SK-N-SH treated with all-trans-retinoic acid at 6 μM for 48 hours (cell line): ENCODE results near the gene SLC22A12.

Experiments used
- ATAC-seq: fragments of 200-7000 bp; cut with Tn5 transposase; 3 replicates; pipeline ENCODE4 v1.9.1; 2020; ENCODE audit warnings: mild to moderate bottlenecking, moderate library complexity
- ARNTL ChIP-seq: fragments of 450-650 bp; formaldehyde crosslinking; IDR thresholded peaks from 2 replicates; pipeline ENCODE4 v1.5.0; 2020; ENCODE audit warnings: low read depth, mild to moderate bottlenecking, moderate library complexity, borderline replicate concordance
- BACH2 ChIP-seq: fragments of 250-450 bp; sonication (Bioruptor Pico); IDR thresholded peaks from 2 replicates; pipeline ENCODE4 v1.9.0; 2021; ENCODE audit warnings: mild to moderate bottlenecking, borderline replicate concordance
- CSDC2 ChIP-seq: fragments of 250-450 bp; sonication (Bioruptor Pico); IDR thresholded peaks from 2 replicates; pipeline ENCODE4 v1.5.0; 2020; ENCODE audit warnings: mild to moderate bottlenecking, moderate library complexity
- ESRRG ChIP-seq: fragments of 250-450 bp; sonication (Bioruptor Pico); IDR thresholded peaks from 2 replicates; pipeline ENCODE4 v1.6.1; 2021; ENCODE audit warnings: mild to moderate bottlenecking
- GLIS3 ChIP-seq: fragments of 250-450 bp; sonication (Bioruptor Pico); IDR thresholded peaks from 2 replicates; pipeline ENCODE4 v1.5.0; 2020; ENCODE audit warnings: mild to moderate bottlenecking, moderate library complexity
- ISL1 ChIP-seq: fragments of 250-450 bp; sonication (Bioruptor Pico); IDR thresholded peaks from 2 replicates; pipeline ENCODE4 v2.1.2; 2022; ENCODE audit warnings: mild to moderate bottlenecking, moderate library complexity
- OSR1 ChIP-seq: fragments of 250-450 bp; sonication (Bioruptor Pico); IDR thresholded peaks from 2 replicates; pipeline ENCODE4 v1.8.0; 2022; ENCODE audit warnings: moderate library complexity, mild to moderate bottlenecking, inconsistent platforms
- PPARA ChIP-seq: fragments of 250-450 bp; sonication (Bioruptor Pico); IDR thresholded peaks from 2 replicates; pipeline ENCODE4 v1.5.0; 2020; ENCODE audit warnings: mild to moderate bottlenecking, borderline replicate concordance
- RARB ChIP-seq: fragments of 250-450 bp; sonication (Bioruptor Pico); IDR thresholded peaks from 2 replicates; pipeline ENCODE4 v1.8.0; 2021; ENCODE audit warnings: mild to moderate bottlenecking, moderate library complexity
- TCF4 ChIP-seq: fragments of 250-450 bp; sonication (Bioruptor Pico); IDR thresholded peaks from 2 replicates; pipeline ENCODE4 v1.8.0; 2021; ENCODE audit warnings: mild to moderate bottlenecking, moderate library complexity, borderline replicate concordance
- ZFP30 ChIP-seq: fragments of 450-650 bp; formaldehyde crosslinking; IDR thresholded peaks from 2 replicates; pipeline ENCODE4 v1.5.0; 2022; ENCODE audit warnings: mild to moderate bottlenecking, moderate library complexity
- ZNF565 ChIP-seq: fragments of 450-650 bp; formaldehyde crosslinking; conservative IDR thresholded peaks from 2 replicates; pipeline ENCODE4 v1.5.0; 2020; ENCODE audit warnings: low read depth, mild to moderate bottlenecking, moderate library complexity
- ZNF8 ChIP-seq: fragments of 450-650 bp; formaldehyde crosslinking; IDR thresholded peaks from 2 replicates; pipeline ENCODE4 v1.5.0; 2020; ENCODE audit warnings: mild to moderate bottlenecking, moderate library complexity
- TF ChIP-seq, protein P1 (sequence below): fragments of 250-450 bp; sonication (Bioruptor Pico); IDR thresholded peaks from 2 replicates; pipeline ENCODE4 v1.5.1; 2021; ENCODE audit warnings: mild to moderate bottlenecking, moderate library complexity
- TF ChIP-seq, protein P2 (sequence below): fragments of 250-450 bp; sonication (Bioruptor Pico); IDR thresholded peaks from 2 replicates; pipeline ENCODE4 v1.5.0; 2020; ENCODE audit warnings: mild to moderate bottlenecking, moderate library complexity
- TF ChIP-seq, protein P3 (sequence below): fragments of 250-450 bp; sonication (Bioruptor Pico); IDR thresholded peaks from 2 replicates; pipeline ENCODE4 v1.5.1; 2020; ENCODE audit warnings: low read depth, mild to moderate bottlenecking, moderate library complexity

The SLC22A12 gene

DNA sequence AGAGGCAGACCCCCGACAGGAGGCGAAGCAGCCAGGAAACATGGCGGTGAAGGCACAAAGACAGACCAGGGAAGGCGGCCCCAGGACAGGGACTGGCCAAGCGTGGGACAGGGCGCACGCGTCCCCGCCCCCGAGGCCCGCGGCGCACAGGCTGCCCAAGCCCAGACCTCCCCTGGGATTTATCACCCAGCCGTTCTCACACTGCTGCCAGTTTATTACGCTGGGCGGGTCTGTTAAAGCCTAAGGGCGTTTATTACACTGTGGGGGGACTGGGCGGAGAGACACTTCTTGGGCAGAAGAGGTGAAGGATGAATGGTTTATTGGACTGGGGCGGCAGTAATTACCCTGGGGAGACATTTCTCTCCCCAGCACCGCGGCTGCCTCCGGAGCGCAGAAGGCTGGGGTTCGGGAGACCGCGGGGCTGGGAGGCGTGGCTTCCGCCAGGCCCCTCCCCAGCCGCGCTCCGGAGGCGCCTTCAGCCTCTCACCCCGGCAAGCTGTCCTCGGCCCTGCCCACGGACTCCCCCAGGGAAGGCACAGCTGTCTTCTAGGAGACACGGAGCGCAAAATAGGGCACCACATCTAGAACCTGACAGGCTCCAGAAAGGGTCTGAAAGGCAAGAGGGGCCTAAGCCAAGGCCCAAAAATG is 47.1 kb downstream of the SLC22A12 start (continued):
- TF ChIP-seq, protein P1, sequence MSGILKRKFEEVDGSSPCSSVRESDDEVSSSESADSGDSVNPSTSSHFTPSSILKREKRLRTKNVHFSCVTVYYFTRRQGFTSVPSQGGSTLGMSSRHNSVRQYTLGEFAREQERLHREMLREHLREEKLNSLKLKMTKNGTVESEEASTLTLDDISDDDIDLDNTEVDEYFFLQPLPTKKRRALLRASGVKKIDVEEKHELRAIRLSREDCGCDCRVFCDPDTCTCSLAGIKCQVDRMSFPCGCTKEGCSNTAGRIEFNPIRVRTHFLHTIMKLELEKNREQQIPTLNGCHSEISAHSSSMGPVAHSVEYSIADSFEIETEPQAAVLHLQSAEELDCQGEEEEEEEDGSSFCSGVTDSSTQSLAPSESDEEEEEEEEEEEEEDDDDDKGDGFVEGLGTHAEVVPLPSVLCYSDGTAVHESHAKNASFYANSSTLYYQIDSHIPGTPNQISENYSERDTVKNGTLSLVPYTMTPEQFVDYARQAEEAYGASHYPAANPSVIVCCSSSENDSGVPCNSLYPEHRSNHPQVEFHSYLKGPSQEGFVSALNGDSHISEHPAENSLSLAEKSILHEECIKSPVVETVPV (CRISPR knock-in tag): no peak

DNA sequence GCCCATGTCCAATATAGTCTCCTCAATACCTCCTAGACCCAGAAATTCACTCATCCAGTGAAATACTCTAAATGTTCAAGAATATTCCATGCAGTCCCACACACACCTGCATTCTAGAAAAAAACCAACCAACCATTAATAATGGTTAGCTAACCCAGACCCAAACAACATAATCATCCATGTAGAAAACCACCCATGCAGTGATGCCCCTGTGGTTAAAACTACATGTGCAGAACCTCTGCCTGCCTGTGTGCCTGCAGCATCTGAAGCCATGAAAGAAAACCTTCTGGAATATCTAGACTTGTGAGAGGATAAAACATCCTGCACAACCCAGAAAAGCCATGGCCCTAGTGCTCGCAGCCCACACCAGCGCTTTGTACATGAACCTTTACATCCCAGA is 47.8 kb downstream of the SLC22A12 start:
- no peak for ATAC-seq
- TF ChIP-seq ZNF8 (CRISPR knock-in tag) (no peak), GLIS3 (CRISPR knock-in tag) (no peak), PPARA (CRISPR knock-in tag) (no peak), ZNF565 (CRISPR knock-in tag) (no peak)
- TF ChIP-seq, protein P1 (CRISPR knock-in tag): no peak
- TF ChIP-seq, protein P2, sequence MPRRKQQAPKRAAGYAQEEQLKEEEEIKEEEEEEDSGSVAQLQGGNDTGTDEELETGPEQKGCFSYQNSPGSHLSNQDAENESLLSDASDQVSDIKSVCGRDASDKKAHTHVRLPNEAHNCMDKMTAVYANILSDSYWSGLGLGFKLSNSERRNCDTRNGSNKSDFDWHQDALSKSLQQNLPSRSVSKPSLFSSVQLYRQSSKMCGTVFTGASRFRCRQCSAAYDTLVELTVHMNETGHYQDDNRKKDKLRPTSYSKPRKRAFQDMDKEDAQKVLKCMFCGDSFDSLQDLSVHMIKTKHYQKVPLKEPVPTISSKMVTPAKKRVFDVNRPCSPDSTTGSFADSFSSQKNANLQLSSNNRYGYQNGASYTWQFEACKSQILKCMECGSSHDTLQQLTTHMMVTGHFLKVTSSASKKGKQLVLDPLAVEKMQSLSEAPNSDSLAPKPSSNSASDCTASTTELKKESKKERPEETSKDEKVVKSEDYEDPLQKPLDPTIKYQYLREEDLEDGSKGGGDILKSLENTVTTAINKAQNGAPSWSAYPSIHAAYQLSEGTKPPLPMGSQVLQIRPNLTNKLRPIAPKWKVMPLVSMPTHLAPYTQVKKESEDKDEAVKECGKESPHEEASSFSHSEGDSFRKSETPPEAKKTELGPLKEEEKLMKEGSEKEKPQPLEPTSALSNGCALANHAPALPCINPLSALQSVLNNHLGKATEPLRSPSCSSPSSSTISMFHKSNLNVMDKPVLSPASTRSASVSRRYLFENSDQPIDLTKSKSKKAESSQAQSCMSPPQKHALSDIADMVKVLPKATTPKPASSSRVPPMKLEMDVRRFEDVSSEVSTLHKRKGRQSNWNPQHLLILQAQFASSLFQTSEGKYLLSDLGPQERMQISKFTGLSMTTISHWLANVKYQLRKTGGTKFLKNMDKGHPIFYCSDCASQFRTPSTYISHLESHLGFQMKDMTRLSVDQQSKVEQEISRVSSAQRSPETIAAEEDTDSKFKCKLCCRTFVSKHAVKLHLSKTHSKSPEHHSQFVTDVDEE (CRISPR knock-in tag): no peak

DNA sequence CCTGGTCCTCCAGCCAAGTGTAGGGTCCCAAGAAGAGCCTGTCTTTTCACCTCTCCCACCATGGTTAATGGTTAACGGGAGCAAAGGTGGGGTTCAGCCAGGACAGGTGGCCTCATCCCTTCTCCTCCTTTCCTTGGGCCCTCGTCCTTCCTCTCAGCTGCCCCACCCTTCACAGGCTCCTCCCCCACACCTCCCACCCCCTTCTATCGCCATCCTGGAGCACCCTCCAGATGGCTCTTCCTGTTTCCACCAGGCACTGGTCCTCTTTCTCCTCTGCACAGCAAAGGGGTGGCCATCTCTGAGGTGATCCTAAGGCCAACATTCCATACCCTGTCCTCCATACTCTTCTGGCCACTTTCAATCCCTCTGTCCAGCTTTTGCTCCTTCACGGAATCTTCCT is 48.9 kb downstream of the SLC22A12 start:
- TF ChIP-seq CSDC2 (CRISPR knock-in tag): no peak
- TF ChIP-seq, protein P1 (CRISPR knock-in tag): no peak
- no peak for TF ChIP-seq TCF4
- TF ChIP-seq, protein P2 (CRISPR knock-in tag): no peak
- TF ChIP-seq, protein P3, sequence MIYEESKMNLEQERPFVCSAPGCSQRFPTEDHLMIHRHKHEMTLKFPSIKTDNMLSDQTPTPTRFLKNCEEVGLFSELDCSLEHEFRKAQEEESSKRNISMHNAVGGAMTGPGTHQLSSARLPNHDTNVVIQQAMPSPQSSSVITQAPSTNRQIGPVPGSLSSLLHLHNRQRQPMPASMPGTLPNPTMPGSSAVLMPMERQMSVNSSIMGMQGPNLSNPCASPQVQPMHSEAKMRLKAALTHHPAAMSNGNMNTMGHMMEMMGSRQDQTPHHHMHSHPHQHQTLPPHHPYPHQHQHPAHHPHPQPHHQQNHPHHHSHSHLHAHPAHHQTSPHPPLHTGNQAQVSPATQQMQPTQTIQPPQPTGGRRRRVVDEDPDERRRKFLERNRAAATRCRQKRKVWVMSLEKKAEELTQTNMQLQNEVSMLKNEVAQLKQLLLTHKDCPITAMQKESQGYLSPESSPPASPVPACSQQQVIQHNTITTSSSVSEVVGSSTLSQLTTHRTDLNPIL (CRISPR knock-in tag): no peak
- no peak for TF ChIP-seq PPARA (CRISPR knock-in tag)
- no peak for TF ChIP-seq BACH2 (CRISPR knock-in tag)
- no peak for TF ChIP-seq ISL1 (CRISPR knock-in tag)
- ATAC-seq: no peak

DNA sequence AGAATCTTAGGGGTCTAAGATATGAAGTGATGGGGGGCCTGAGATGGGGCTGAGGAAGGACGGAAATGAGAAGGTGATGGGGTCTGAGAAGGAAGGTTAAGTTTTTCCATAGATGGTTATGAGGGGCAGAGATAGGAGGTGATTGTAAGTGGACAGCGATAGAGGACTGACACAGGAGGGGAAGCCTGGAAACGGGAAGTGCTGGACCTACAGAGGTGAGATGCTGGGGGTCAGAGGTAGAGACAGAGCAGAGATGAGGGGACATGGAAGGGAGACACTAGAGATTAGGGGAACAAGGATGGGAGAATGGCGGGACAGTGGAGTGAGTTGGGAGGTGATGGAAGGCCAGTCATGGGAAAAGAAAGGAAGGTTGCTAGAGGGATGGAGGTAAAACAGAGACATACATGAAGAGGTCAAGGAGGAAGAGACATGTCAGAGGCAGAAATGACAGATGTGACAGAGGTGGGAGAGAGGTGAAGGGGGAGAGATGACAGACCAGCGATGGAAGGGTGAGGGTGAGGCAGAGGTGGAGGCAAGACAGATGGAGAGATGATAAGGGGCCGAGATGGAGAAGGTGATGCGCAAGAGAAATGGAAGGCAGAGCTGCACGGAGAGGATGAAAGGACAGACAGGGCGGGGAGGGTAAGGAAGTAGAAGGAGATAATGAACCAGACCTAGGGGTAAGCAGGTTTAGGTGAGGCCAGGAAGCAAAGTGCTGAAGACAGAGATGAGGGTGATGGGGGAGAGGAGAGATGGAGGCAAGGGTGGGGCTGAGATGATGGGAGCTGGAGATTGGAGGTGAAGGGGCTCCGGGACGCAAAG is 50.8 kb downstream of the SLC22A12 start:
- no peak for ATAC-seq
- TF ChIP-seq ARNTL (CRISPR knock-in tag): no peak
- no peak for TF ChIP-seq TCF4
- no peak for TF ChIP-seq OSR1 (CRISPR knock-in tag)
- TF ChIP-seq ISL1 (CRISPR knock-in tag): no peak
- no peak for TF ChIP-seq CSDC2 (CRISPR knock-in tag)
- TF ChIP-seq BACH2 (CRISPR knock-in tag): no peak
- TF ChIP-seq, protein P2 (CRISPR knock-in tag): no peak
- no peak for TF ChIP-seq PPARA (CRISPR knock-in tag)
- TF ChIP-seq ZFP30: no peak
- no peak for TF ChIP-seq ESRRG (CRISPR knock-in tag)
- TF ChIP-seq RARB: no peak
